Adrenal gland (tissue), 5 donors: Measurements from ENCODE around the gene VPS33A.

Experiments
- CTCF ChIP-seq, 6 experiments: fragments of 450-650 bp in 4 of 6; fragments of 200-600 bp in 2 of 6; sonication (generic) in 1 of 6; IDR thresholded peaks; 1 replicate in 5 of 6; 2 replicates in 1 of 6; pipeline versions ENCODE4 v1.5.1 to v1.8.0; 2016 to 2021; ENCODE audit warnings: antibody characterized with exemption in 6 of 6, mild to moderate bottlenecking in 2 of 6, moderate library complexity in 1 of 6
- POLR2A ChIP-seq, 2 donors: fragments of 450-650 bp; IDR thresholded peaks; one replicate each; pipeline ENCODE4 v1.6.1; 2017; ENCODE audit warnings: antibody characterized with exemption in 2 of 2, mild to moderate bottlenecking in 2 of 2, moderate library complexity in 1 of 2
- donor health status: DM: no; HTN: no; CAD: no.

GRCh38 chr12:122244565-122245371 is 21.5 kb downstream of the VPS33A start:
- TF ChIP-seq CTCF (IDR thresholded peaks at IDR 0.05), result no peak
- no peak for TF ChIP-seq POLR2A (IDR thresholded peaks at IDR 0.05)
